ENCODE data around the gene WEE1.
A peak's percentile ranks its signal among the peaks of the same experiment; 100 is the strongest.
"Not testable (repeated sequence)": the region's sequence is repeated elsewhere in the genome, so short reads cannot be mapped to it uniquely, and the experiment has no call there.

WEE1 gene

GRCh38 chr11:9573052-9573774 lies at the start of gene WEE1:
Gene WEE1, plus strand, starts transcription at chr11:9573670. Its CDS starts 264 bp downstream, at chr11:9573934.
- peak; percentile 83 for DNase-seq

GRCh38 chr11:9524001-9524400 lies 49.5 kb upstream of the WEE1 start:
- DNase-seq: no peak

- no peak for DNase-seq
Measured at GRCh38 chr11:9525116-9525515, 48.4 kb upstream of the WEE1 start.

- no peak for DNase-seq
Measured at GRCh38 chr11:9527481-9528135, 45.9 kb upstream of the WEE1 start.

GRCh38 chr11:9528136-9528501 lies 45.4 kb upstream of the WEE1 start:
- DNase-seq: no peak

- no peak for DNase-seq
Measured at GRCh38 chr11:9528573-9529333, 44.7 kb upstream of the WEE1 start.

GRCh38 chr11:9529334-9529650 lies 44.2 kb upstream of the WEE1 start:
- no peak for DNase-seq

GRCh38 chr11:9530020-9530621 lies 43.3 kb upstream of the WEE1 start:
- DNase-seq: no peak

GRCh38 chr11:9530901-9531625 lies 42.4 kb upstream of the WEE1 start:
- DNase-seq: no peak

GRCh38 chr11:9533058-9533457 lies 40.4 kb upstream of the WEE1 start:
- no peak for DNase-seq

- no peak for DNase-seq
Measured at GRCh38 chr11:9533736-9534473, 39.6 kb upstream of the WEE1 start.

- no peak for DNase-seq
Measured at GRCh38 chr11:9535189-9535781, 38.2 kb upstream of the WEE1 start.

- DNase-seq: no peak
Measured at GRCh38 chr11:9538548-9538947, 34.9 kb upstream of the WEE1 start.

GRCh38 chr11:9549216-9549615 lies 24.3 kb upstream of the WEE1 start:
- not testable (repeated sequence) for DNase-seq

- no peak for DNase-seq
Measured at GRCh38 chr11:9550191-9550628, 23.3 kb upstream of the WEE1 start.

- no peak for DNase-seq
Measured at GRCh38 chr11:9561279-9561982, 12.0 kb upstream of the WEE1 start.

GRCh38 chr11:9562716-9563115 lies 10.8 kb upstream of the WEE1 start:
- no peak for DNase-seq

GRCh38 chr11:9563196-9563730 lies 10.2 kb upstream of the WEE1 start:
- DNase-seq: no peak

- DNase-seq: no peak
Measured at GRCh38 chr11:9565822-9566560, 7.5 kb upstream of the WEE1 start.

- DNase-seq: no peak
Measured at GRCh38 chr11:9566561-9567063, 6.9 kb upstream of the WEE1 start.
